HG02588 (cell line): ENCODE data around the gene C2orf81.
"Not testable (repeated sequence)": the region's sequence is repeated elsewhere in the genome, so short reads cannot be mapped to it uniquely, and the experiment has no call there.

Experiments
- ATAC-seq: cut with Tn5 transposase; IDR thresholded peaks from one replicate; pipeline ENCODE4 v1.9.1; 2021; ENCODE audit warnings: mild to moderate bottlenecking, moderate library complexity; ENCODE audit not compliant: unreplicated experiment

Gene C2orf81

GRCh38 chr2:74424139-74424992, 2.9 kb upstream of the C2orf81 start:
- no peak for ATAC-seq

GRCh38 chr2:74423231-74424095, 2.0 kb upstream of the C2orf81 start:
- ATAC-seq: no peak

GRCh38 chr2:74420443-74421103, 846 bp downstream of the C2orf81 start:
- not testable (repeated sequence) for ATAC-seq

- ATAC-seq: no peak
Measured at GRCh38 chr2:74420006-74420405, 1.4 kb downstream of the C2orf81 start.

GRCh38 chr2:74419345-74419744, 2.1 kb downstream of the C2orf81 start:
- ATAC-seq: no peak

GRCh38 chr2:74418312-74418711, 3.1 kb downstream of the C2orf81 start:
- ATAC-seq: no peak

- ATAC-seq: no peak
Measured at GRCh38 chr2:74417763-74418162, 3.7 kb downstream of the C2orf81 start.

GRCh38 chr2:74417197-74417596, 4.2 kb downstream of the C2orf81 start:
- no peak for ATAC-seq

- no peak for ATAC-seq
Measured at GRCh38 chr2:74416778-74417177, 4.6 kb downstream of the C2orf81 start.

- ATAC-seq: no peak
Measured at GRCh38 chr2:74415762-74416395, 5.5 kb downstream of the C2orf81 start.

- ATAC-seq: peak; percentile 50
Measured at GRCh38 chr2:74414881-74415761, 6.3 kb downstream of the C2orf81 start.

- ATAC-seq: no peak
Measured at GRCh38 chr2:74414441-74414840, 7.0 kb downstream of the C2orf81 start.

GRCh38 chr2:74413001-74413698, 8.3 kb downstream of the C2orf81 start:
- ATAC-seq: no peak

GRCh38 chr2:74407682-74408081, 13.7 kb downstream of the C2orf81 start:
- no peak for ATAC-seq

GRCh38 chr2:74406035-74406434, 15.4 kb downstream of the C2orf81 start:
- ATAC-seq: no peak

- no peak for ATAC-seq
Measured at GRCh38 chr2:74401891-74402290, 19.5 kb downstream of the C2orf81 start.

- ATAC-seq: no peak
Measured at GRCh38 chr2:74399785-74400184, 21.6 kb downstream of the C2orf81 start.

GRCh38 chr2:74396149-74396548, 25.3 kb downstream of the C2orf81 start:
- no peak for ATAC-seq

- ATAC-seq: no peak
Measured at GRCh38 chr2:74393525-74393924, 27.9 kb downstream of the C2orf81 start.

GRCh38 chr2:74392449-74392743, 29.0 kb downstream of the C2orf81 start:
- ATAC-seq: no peak
